ENCODE measurements around the gene UBE2D3.

- TF ChIP-seq YY1 (IDR thresholded peaks at IDR 0.05; ENCODE audit: insufficient read depth, insufficient read length) (no peak), ZNF274 (IDR thresholded peaks at IDR 0.05; ENCODE audit: low read depth, low read length) (no peak), SUZ12 (IDR thresholded peaks at IDR 0.05; ENCODE audit: extremely low read depth, insufficient read depth, insufficient read length) (no peak)
Observed at GRCh38 chr4:102867278-102868152, 40.2 kb upstream of the UBE2D3 start.

Measured in NT2/D1 (cell line).